HG02938 (cell line): ENCODE data around the gene CRHBP.

Experiments
- ATAC-seq: cut with Tn5 transposase; IDR thresholded peaks from one replicate; pipeline ENCODE4 v1.9.1; 2021; ENCODE audit warnings: mild to moderate bottlenecking, moderate library complexity; ENCODE audit not compliant: unreplicated experiment

The CRHBP gene

GRCh38 chr5:77012601-77013000 lies 59.8 kb downstream of the CRHBP start:
- ATAC-seq, result no peak

GRCh38 chr5:77015938-77016569 lies 63.2 kb downstream of the CRHBP start:
- ATAC-seq, result no peak

- ATAC-seq, result no peak
Measured at GRCh38 chr5:77016962-77017361, 64.1 kb downstream of the CRHBP start.

GRCh38 chr5:77017668-77018067 lies 64.8 kb downstream of the CRHBP start:
- ATAC-seq, result no peak
